Uterus (tissue), 4 donors: ENCODE measurements around the gene THPO. TPM values are rescaled to one million over a fixed set of nuclear protein-coding genes. Genes with fewer than 3 reads are reported as not detected.
A peak's percentile ranks its signal among the peaks of the same experiment; 100 is the strongest.

Experiments used
- DNase-seq, 2 donors: peaks; one replicate each; pipeline ENCODE4 v3.0.0-alpha.2; 2019 to 2020
- H3K27ac ChIP-seq, 2 donors: fragments of 200-600 bp; sonication (generic); 1 replicate in 1 of 2; 2 replicates in 1 of 2; pipeline ENCODE4 v1.5.1; 2016 to 2018
- H3K27me3 ChIP-seq, 2 donors: fragments of 200-600 bp; sonication (generic); one replicate each; pipeline ENCODE4 v1.5.1; 2018 to 2019; ENCODE audit warnings: control low read depth in 1 of 2
- H3K36me3 ChIP-seq, 2 donors: fragments of 200-600 bp; sonication (generic); one replicate each; pipeline ENCODE4 v1.5.1; 2019; ENCODE audit warnings: control low read depth in 1 of 2
- H3K4me1 ChIP-seq, 2 donors: fragments of 200-600 bp; sonication (generic); one replicate each; pipeline ENCODE4 v1.5.1; 2018 to 2019; ENCODE audit warnings: control low read depth in 1 of 2
- H3K4me3 ChIP-seq, 2 donors: fragments of 200-600 bp; sonication (generic); 1 replicate in 1 of 2; 2 replicates in 1 of 2; pipeline ENCODE4 v1.5.1; 2018 to 2019; ENCODE audit warnings: mild to moderate bottlenecking in 1 of 2
- H3K9me3 ChIP-seq, 2 donors: fragments of 200-600 bp; sonication (generic); one replicate each; pipeline ENCODE4 v1.5.1; 2019; ENCODE audit warnings: control low read depth in 1 of 2
- CTCF ChIP-seq, 4 experiments: fragments of 200-600 bp in 2 of 4; fragments of 450-650 bp in 2 of 4; sonication (generic) in 2 of 4; IDR thresholded peaks; one replicate each; pipeline ENCODE4 v1.5.1; 2016 to 2019; ENCODE audit warnings: antibody characterized with exemption in 4 of 4, mild to moderate bottlenecking in 2 of 4, moderate library complexity in 1 of 4
- POLR2A ChIP-seq, 2 donors: fragments of 450-650 bp; IDR thresholded peaks; one replicate each; pipeline ENCODE4 v1.6.1; 2016; ENCODE audit warnings: antibody characterized with exemption in 2 of 2, mild to moderate bottlenecking in 1 of 2, moderate library complexity in 1 of 2
- intact Hi-C: fragments of 100-400 bp; cut with DNase I; formaldehyde crosslinking; loops from one replicate; pipeline ENCODE4 v1.15.1; 2023; ENCODE audit warnings: low total_unique reads
- total RNA-seq, 4 donors: library from RNA; depleted of rRNA in 3 of 4; stranded (reverse); fragments of >200 nt in 3 of 4; gene quantifications; one replicate each; pipeline versions ENCODE4 v1.1.0 to v1.2.4, GENCODE V29; 2014 to 2023
- donor health status: DM: yes; HTN: yes; CAD: no.

The THPO gene
- total RNA-seq, 4 donors from 2014 or later, result 0.29 to 4.7 (median 0.46) TPM

- no peaks in the 10 kb centered on the region for H3K9me3 ChIP-seq
- H3K27me3 ChIP-seq, result no peaks in the 10 kb centered on the region
- H3K36me3 ChIP-seq, result no peaks in the 10 kb centered on the region
- H3K27ac ChIP-seq, result peak overlapping the region; percentile 81 to 84
- H3K4me3 ChIP-seq, result no peak overlapping the region
- intact Hi-C loops, result no loop called here
- no peaks in the 10 kb centered on the region for H3K4me1 ChIP-seq
- peak; percentile 61 to 87 for DNase-seq
- TF ChIP-seq POLR2A (IDR thresholded peaks at IDR 0.05) (no peak), CTCF (IDR thresholded peaks at IDR 0.05) (no peak)
Observed at GRCh38 chr3:184399410-184399809, 21.4 kb upstream of the THPO start.

- intact Hi-C loops, result no loop called here
- H3K4me1 ChIP-seq, result no peaks in the 10 kb centered on the region
- no peaks in the 10 kb centered on the region for H3K36me3 ChIP-seq
- no peaks in the 10 kb centered on the region for H3K9me3 ChIP-seq
- no peak for DNase-seq
- H3K27ac ChIP-seq, result no peak overlapping the region
- H3K27me3 ChIP-seq, result no peaks in the 10 kb centered on the region
- H3K4me3 ChIP-seq, result no peak overlapping the region
- TF ChIP-seq POLR2A (IDR thresholded peaks at IDR 0.05) (no peak), CTCF (IDR thresholded peaks at IDR 0.05) (no peak)
Observed at GRCh38 chr3:184395320-184395660, 17.3 kb upstream of the THPO start.

GRCh38 chr3:184391266-184391665 lies 13.3 kb upstream of the THPO start:
- TF ChIP-seq CTCF (IDR thresholded peaks at IDR 0.05), result no peak
- no peak for TF ChIP-seq POLR2A (IDR thresholded peaks at IDR 0.05)
- Histone ChIP-seq H3K4me1 (no peaks in the 10 kb centered on the region), H3K27me3 (no peaks in the 10 kb centered on the region), H3K27ac (peak overlapping the region in 1 of 2 donors; percentile 44), H3K36me3 (no peaks in the 10 kb centered on the region), H3K4me3 (no peak overlapping the region), H3K9me3 (no peaks in the 10 kb centered on the region)
- intact Hi-C loops, result no loop called here
- DNase-seq, result no peak

- no peaks in the 10 kb centered on the region for H3K27me3 ChIP-seq
- H3K27ac ChIP-seq, result peak overlapping the region; percentile 37 to 44
- no peaks in the 10 kb centered on the region for H3K36me3 ChIP-seq
- intact Hi-C loops, result no loop called here
- H3K9me3 ChIP-seq, result no peaks in the 10 kb centered on the region
- H3K4me3 ChIP-seq, result no peak overlapping the region
- TF ChIP-seq POLR2A (IDR thresholded peaks at IDR 0.05) (no peak), CTCF (IDR thresholded peaks at IDR 0.05) (no peak)
- H3K4me1 ChIP-seq, result no peaks in the 10 kb centered on the region
- DNase-seq, result no peak
Observed at GRCh38 chr3:184389935-184390528, 12.0 kb upstream of the THPO start.

GRCh38 chr3:184389384-184389783 lies 11.4 kb upstream of the THPO start:
- intact Hi-C loops, result no loop called here

More at GRCh38 chr3:184389384-184389783, 11.4 kb upstream of the THPO start:
- H3K4me1 ChIP-seq, result no peaks in the 10 kb centered on the region
- DNase-seq, result no peak
- no peak overlapping the region for H3K4me3 ChIP-seq
- no peaks in the 10 kb centered on the region for H3K36me3 ChIP-seq
- H3K9me3 ChIP-seq, result no peaks in the 10 kb centered on the region
- no peak for TF ChIP-seq POLR2A (IDR thresholded peaks at IDR 0.05)
- no peak for TF ChIP-seq CTCF (IDR thresholded peaks at IDR 0.05)
- no peaks in the 10 kb centered on the region for H3K27me3 ChIP-seq
- no peak overlapping the region for H3K27ac ChIP-seq
